ENCODE results near the gene CGNL1.

GRCh38 chr15:57525581-57525980 lies 149.3 kb downstream of the CGNL1 start:
- no peak for TF ChIP-seq CTCF (IDR thresholded peaks at IDR 0.05)
- TF ChIP-seq POLR2A (IDR thresholded peaks at IDR 0.05) = no peak
